Measurements from ENCODE around the gene CLN5. TPM values are rescaled to one million over a fixed set of nuclear protein-coding genes. Genes with fewer than 3 reads are reported as not detected.

The CLN5 gene
- total RNA-seq, 4 donors from 2014 or later: 6.8 to 20.2 (median 11.2) TPM

GRCh38 chr13:76969488-76970365 is 22.2 kb upstream of the CLN5 start:
- no peaks in the 10 kb centered on the region for H3K9me3 ChIP-seq
- WGBS, 2 donors: 33 to 57% methylated on average over 5 of the region's 5 CpGs
- no peaks in the 10 kb centered on the region for H3K27me3 ChIP-seq
- no peak overlapping the region for H3K27ac ChIP-seq
- intact Hi-C loops (cut with DNase I): no loop called here
- no peaks in the 10 kb centered on the region for H3K36me3 ChIP-seq
- no peak overlapping the region for H3K4me3 ChIP-seq
- H3K4me1 ChIP-seq: peaks cover 0 to 15% (median 9%) of the 10 kb centered on the region in 3 donors
- no peak for DNase-seq
- TF ChIP-seq, protein P1, sequence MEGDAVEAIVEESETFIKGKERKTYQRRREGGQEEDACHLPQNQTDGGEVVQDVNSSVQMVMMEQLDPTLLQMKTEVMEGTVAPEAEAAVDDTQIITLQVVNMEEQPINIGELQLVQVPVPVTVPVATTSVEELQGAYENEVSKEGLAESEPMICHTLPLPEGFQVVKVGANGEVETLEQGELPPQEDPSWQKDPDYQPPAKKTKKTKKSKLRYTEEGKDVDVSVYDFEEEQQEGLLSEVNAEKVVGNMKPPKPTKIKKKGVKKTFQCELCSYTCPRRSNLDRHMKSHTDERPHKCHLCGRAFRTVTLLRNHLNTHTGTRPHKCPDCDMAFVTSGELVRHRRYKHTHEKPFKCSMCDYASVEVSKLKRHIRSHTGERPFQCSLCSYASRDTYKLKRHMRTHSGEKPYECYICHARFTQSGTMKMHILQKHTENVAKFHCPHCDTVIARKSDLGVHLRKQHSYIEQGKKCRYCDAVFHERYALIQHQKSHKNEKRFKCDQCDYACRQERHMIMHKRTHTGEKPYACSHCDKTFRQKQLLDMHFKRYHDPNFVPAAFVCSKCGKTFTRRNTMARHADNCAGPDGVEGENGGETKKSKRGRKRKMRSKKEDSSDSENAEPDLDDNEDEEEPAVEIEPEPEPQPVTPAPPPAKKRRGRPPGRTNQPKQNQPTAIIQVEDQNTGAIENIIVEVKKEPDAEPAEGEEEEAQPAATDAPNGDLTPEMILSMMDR (IDR thresholded peaks at IDR 0.05): no peak
- TF ChIP-seq POLR2A (IDR thresholded peaks at IDR 0.05): no peak

DNA sequence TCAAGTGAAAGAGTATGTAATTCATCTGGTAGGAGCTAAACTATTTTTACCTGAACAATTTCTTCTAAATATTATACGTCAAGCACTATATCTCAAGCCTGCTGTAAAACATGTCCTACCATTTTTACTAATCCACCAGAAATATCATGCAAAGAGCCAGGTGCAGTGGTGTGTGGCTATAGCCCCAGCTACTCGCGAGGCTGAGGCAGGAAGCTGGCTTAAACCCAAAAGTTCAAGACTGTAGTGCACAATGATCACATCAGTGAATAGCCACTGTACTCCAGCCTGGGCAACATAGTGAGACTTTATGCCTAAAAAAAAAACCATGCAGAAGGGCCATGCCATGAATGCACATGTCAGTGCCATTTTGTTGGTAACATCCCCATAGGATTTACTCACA is 20.7 kb upstream of the CLN5 start:
- Histone ChIP-seq H3K4me1 (peaks cover under 1 to 14% (median 6%) of the 10 kb centered on the region in 3 donors), H3K27ac (no peak overlapping the region), H3K4me3 (no peak overlapping the region), H3K9me3 (no peaks in the 10 kb centered on the region), H3K27me3 (no peaks in the 10 kb centered on the region), H3K36me3 (no peaks in the 10 kb centered on the region)
- no peak for TF ChIP-seq POLR2A (IDR thresholded peaks at IDR 0.05)
- TF ChIP-seq, protein P1 (IDR thresholded peaks at IDR 0.05): no peak
- intact Hi-C loops (cut with DNase I): no loop called here
- WGBS, 2 donors: 59 to 71% methylated on average over 2 to 3 of the region's 3 CpGs
- no peak for DNase-seq

DNA sequence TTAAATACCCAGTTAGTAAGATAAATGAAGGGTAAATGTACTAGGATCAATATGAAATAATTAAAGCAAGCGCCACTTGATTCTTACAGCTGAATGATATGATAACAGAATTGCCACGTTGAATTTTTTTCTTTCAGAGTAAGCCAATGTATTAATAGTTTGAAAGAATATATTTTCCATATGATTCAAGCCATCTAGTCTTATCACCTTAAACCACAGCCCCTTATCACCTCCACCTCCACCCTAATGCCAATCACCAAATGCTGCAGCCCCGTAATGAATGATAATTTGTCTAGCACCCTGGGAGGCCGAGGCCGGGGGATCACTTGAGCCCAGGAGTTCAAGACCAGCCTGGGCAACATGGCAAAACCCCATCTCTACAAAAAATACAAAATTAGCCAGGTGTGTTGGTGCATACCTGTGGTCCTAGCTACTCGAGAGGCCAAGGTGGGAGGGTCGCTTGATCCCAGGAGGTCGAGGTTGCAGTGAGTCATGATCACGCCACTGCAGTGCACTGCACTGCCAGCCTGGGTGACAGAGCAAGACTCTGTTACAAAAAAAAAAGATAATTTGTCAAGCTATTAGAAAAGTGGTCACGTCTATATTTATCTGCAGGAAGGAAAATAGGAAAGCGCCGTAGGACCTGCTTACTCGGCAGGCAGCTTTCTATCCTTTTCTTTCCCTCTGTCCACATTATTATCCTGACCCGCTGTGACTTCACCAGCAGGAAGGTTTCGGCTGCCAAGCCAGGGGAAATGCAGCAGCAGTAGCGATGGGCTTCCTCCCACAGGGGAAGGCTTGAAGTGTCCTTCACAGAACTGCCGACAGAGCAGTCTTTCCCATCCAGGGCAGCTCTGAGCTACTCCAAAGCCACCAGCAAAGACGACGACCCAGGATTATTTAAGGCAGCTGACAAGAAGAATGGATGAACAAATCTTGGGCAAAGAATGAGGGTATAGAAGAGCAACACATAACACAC is 19.7 kb upstream of the CLN5 start:
- Histone ChIP-seq H3K4me1 (peaks cover 0 to 23% (median 7%) of the 10 kb centered on the region in 3 donors), H3K9me3 (no peaks in the 10 kb centered on the region), H3K4me3 (no peak overlapping the region), H3K36me3 (no peaks in the 10 kb centered on the region), H3K27ac (no peak overlapping the region), H3K27me3 (peaks cover 0 to 3% (median 0%) of the 10 kb centered on the region in 4 donors)
- no peak for DNase-seq
- 60 to 73% methylated on average over 18 to 19 of the region's 19 CpGs for WGBS, 2 donors
- TF ChIP-seq, protein P1 (IDR thresholded peaks at IDR 0.05): no peak
- no peak for TF ChIP-seq POLR2A (IDR thresholded peaks at IDR 0.05)
- intact Hi-C loops (cut with DNase I): no loop called here

- intact Hi-C loops (cut with DNase I): no loop called here
- no peak for DNase-seq
- H3K36me3 ChIP-seq: no peaks in the 10 kb centered on the region
- H3K27me3 ChIP-seq: peaks cover 0 to 13% (median 0%) of the 10 kb centered on the region in 4 donors
- WGBS, 2 donors: 74 to 94% methylated on average over 6 of the region's 6 CpGs
- H3K4me1 ChIP-seq: peaks cover 0 to 24% (median 7%) of the 10 kb centered on the region in 3 donors
- H3K27ac ChIP-seq: no peak overlapping the region
- H3K4me3 ChIP-seq: no peak overlapping the region
- TF ChIP-seq, protein P1 (IDR thresholded peaks at IDR 0.05): no peak
- no peak for TF ChIP-seq POLR2A (IDR thresholded peaks at IDR 0.05)
- no peaks in the 10 kb centered on the region for H3K9me3 ChIP-seq
Observed at GRCh38 chr13:76973920-76974617, 17.8 kb upstream of the CLN5 start.

Measured in esophagus squamous epithelium (tissue), 5 donors.